ENCODE data around the gene APBA2. TPM values are rescaled to one million over a fixed set of nuclear protein-coding genes. Genes with fewer than 3 reads are reported as not detected.

Gene APBA2
- total and polyA plus RNA-seq, 5 donors = 0.17 to 0.95 (median 0.38) TPM

DNA sequence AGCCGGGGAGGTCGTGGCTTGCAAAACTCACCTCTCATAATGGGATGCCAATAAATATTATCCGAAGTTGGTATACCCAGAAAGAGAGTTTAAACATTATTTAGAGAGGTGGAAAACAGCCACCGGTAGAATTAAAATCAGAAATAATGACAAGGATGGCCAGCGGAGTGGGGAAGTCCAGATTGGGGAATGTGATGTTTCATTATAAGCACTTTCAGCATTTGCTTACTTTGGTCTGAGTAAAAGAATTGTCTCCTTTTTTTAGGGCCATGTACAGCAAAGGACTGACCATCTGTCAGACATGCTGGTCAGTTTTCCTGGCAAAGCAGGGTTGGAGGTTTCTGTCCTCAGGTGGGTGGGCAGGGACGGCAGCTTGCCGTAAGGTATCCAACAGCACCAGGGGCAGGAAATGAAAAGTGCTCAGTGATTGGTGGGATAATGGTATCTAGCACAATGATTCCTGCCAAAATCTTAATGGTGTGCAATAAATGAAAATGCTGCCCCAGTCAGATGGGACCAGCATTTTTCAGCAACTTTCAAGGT is 24.3 kb downstream of the APBA2 start:
- 81% methylated on average over 7 of the region's 7 CpGs for WGBS

DNA sequence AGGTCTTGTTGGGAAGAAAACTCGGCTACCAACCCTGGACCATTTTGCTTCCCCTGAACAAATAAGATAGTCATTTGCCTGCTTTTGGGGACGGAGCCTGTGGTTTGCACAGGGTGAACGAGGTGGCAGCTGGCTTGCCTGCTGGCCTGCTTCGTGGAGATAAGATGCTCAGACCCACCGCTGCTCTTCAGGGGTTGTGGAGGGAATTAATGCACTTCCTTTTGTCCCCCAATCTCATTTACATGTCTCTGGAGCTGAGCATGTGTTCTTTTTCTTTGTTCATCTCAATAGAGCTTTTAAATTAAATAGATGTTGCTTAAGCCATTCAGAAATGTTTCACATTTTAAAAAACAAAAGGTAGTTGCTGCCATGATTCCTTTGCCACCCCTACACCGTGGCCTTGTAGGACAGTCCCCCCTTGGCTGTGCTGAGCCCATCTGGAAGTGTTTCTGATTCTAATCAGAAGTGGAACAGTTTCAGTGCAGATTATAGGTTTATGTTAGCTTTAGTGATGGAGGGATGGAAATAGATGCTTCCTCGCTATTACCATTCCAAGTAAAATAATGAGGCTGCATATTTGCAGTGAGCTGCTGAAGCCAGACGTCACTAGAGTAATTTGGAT is 25.6 kb downstream of the APBA2 start:
- WGBS = 43% methylated on average over 8 of the region's 8 CpGs
- ATAC-seq = no peak
- Histone ChIP-seq H3K27me3 (ENCODE audit: control insufficient read depth, insufficient read depth) (no peaks in the 10 kb centered on the region), H3K4me1 (ENCODE audit: control insufficient read depth, insufficient read depth, low read length) (no peaks in the 10 kb centered on the region), H3K4me3 (ENCODE audit: low read length) (no peak overlapping the region), H3K27ac (ENCODE audit: low read length) (no peak overlapping the region), H3K9me3 (ENCODE audit: control insufficient read depth, low read length) (no peaks in the 10 kb centered on the region)
- intact Hi-C loops (cut with DNase I) = no loop called here
- DNase-seq = no peak

More for the DNA sequence above, 24.3 kb downstream of the APBA2 start:
- ATAC-seq (no peak), DNase-seq (no peak)
- intact Hi-C loops (cut with DNase I) = no loop called here
- Histone ChIP-seq H3K27ac (ENCODE audit: low read length) (no peak overlapping the region), H3K27me3 (ENCODE audit: control insufficient read depth, insufficient read depth) (no peaks in the 10 kb centered on the region), H3K9me3 (ENCODE audit: control insufficient read depth, low read length) (no peaks in the 10 kb centered on the region), H3K4me3 (ENCODE audit: low read length) (no peak overlapping the region), H3K4me1 (ENCODE audit: control insufficient read depth, insufficient read depth, low read length) (no peaks in the 10 kb centered on the region)

DNA sequence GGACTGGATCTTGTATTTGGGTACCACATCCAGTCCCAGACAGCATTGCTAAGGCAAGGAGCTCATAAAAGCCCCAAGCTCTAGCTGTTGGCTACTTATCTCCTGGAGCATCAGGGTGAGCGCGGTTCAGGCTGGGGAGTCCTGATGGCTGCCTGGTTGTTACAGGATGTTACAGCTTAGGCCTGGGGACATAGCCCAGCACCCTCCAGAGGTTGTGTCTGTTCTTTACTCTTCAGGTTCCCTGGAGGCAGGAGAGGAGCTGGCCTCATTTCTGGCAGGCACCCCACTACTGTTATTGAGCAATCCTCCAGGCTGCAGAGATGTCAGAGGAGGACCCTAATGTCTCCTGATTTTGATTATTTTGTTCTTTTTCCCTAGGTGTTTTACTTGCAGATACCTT is 26.6 kb downstream of the APBA2 start:
- intact Hi-C loops (cut with DNase I) = no loop called here
- DNase-seq (no peak), ATAC-seq (no peak)
- no peak overlapping the region for H3K4me3 ChIP-seq (ENCODE audit: low read length)
- H3K4me1 ChIP-seq (ENCODE audit: control insufficient read depth, insufficient read depth, low read length) = no peaks in the 10 kb centered on the region
- no peaks in the 10 kb centered on the region for H3K27me3 ChIP-seq (ENCODE audit: control insufficient read depth, insufficient read depth)
- no peak overlapping the region for H3K27ac ChIP-seq (ENCODE audit: low read length)
- no peaks in the 10 kb centered on the region for H3K9me3 ChIP-seq (ENCODE audit: control insufficient read depth, low read length)
- WGBS = 91% methylated on average over 2 of the region's 2 CpGs

DNA sequence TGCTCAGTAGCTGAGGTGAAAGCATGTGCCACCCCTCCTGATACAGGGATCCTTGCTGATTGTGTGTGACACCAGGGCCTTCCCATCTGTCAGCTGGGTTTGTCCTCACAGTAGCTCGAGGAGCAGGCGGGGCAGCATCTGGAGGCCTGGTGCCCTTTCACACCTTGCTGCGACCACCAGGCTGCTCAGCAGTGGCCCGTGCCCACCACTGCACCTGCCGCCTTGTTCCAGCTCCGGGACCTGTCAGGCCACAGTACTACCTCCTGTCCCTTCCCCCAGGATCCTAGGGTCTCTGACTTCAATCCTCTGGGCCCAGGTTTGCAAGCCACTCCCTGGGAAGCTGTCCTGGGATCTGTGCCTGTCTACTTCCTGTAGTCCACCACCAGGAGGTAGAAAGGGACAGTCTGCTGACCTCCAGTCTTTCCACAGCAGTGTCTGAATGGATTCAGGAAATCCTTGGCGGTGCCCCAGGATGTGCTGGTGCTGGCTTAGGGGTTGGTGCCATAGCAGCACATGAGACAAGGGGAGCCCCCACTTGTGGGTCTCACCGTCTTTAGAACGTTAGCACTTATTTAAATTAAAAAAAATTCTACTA is 27.5 kb downstream of the APBA2 start:
- intact Hi-C loops (cut with DNase I) = no loop called here
- Histone ChIP-seq H3K9me3 (ENCODE audit: control insufficient read depth, low read length) (no peaks in the 10 kb centered on the region), H3K4me1 (ENCODE audit: control insufficient read depth, insufficient read depth, low read length) (no peaks in the 10 kb centered on the region), H3K27ac (ENCODE audit: low read length) (no peak overlapping the region), H3K4me3 (ENCODE audit: low read length) (no peak overlapping the region), H3K27me3 (ENCODE audit: control insufficient read depth, insufficient read depth) (no peaks in the 10 kb centered on the region)
- DNase-seq = no peak
- no peak for ATAC-seq
- WGBS = 81% methylated on average over 9 of the region's 9 CpGs

DNA sequence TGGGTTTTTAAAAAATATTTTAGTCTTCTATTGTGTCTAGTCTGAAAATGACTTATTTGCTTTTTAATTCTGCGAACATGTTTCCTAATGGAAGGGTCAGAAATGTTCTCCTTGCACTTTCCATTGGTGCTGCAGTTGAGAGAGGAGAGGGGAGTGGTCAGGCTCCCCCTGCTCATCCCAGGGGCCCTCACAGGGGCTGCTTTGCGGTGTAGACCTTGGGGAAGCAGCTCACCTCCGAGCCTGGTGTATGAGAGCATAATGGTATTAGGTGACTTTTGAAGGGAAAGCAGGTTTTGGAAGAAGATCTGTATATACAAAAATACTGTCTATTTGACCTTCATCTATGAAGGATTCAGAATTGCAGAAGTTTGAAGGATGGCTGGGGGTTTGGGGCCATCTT is 28.3 kb downstream of the APBA2 start:
- H3K27me3 ChIP-seq (ENCODE audit: control insufficient read depth, insufficient read depth) = no peaks in the 10 kb centered on the region
- intact Hi-C loops (cut with DNase I) = no loop called here
- H3K27ac ChIP-seq (ENCODE audit: low read length) = no peak overlapping the region
- ATAC-seq (no peak), DNase-seq (no peak)
- H3K4me1 ChIP-seq (ENCODE audit: control insufficient read depth, insufficient read depth, low read length) = no peaks in the 10 kb centered on the region
- H3K4me3 ChIP-seq (ENCODE audit: low read length) = no peak overlapping the region
- WGBS = 88% methylated on average over 3 of the region's 3 CpGs
- no peaks in the 10 kb centered on the region for H3K9me3 ChIP-seq (ENCODE audit: control insufficient read depth, low read length)

DNA sequence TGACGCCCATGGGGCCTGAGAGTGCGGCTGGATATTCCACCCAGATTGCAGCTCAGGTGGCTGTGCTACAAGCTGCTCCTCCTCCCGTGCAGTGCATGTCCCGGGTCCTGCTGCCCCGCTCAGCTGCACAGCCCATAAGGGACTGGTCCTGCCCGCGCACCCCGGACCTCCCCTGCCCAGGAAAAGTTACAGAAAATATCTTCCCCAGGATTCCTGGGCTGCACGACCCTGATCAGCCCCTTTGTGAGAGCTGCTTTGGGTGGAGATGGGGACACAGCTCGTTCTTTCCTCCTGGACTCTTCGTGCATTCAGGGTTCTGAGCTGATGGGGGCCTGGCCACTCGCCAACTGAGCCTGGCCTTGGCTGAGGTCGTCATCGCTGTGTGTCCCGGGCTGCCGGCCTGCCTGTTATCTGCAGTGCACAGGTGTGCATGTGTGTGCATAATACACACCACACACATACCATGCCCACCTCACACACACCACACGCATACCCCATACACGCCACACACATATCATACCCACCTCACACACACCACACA is 28.8 kb downstream of the APBA2 start:
- Histone ChIP-seq H3K27me3 (ENCODE audit: control insufficient read depth, insufficient read depth) (no peaks in the 10 kb centered on the region), H3K27ac (ENCODE audit: low read length) (no peak overlapping the region), H3K9me3 (ENCODE audit: control insufficient read depth, low read length) (no peaks in the 10 kb centered on the region), H3K4me3 (ENCODE audit: low read length) (no peak overlapping the region), H3K4me1 (ENCODE audit: control insufficient read depth, insufficient read depth, low read length) (no peaks in the 10 kb centered on the region)
- intact Hi-C loops (cut with DNase I) = no loop called here
- ATAC-seq (peak in 1 of 2 donors; percentile 9), DNase-seq (no peak)
- WGBS = 69% methylated on average over 18 of the region's 18 CpGs

DNA sequence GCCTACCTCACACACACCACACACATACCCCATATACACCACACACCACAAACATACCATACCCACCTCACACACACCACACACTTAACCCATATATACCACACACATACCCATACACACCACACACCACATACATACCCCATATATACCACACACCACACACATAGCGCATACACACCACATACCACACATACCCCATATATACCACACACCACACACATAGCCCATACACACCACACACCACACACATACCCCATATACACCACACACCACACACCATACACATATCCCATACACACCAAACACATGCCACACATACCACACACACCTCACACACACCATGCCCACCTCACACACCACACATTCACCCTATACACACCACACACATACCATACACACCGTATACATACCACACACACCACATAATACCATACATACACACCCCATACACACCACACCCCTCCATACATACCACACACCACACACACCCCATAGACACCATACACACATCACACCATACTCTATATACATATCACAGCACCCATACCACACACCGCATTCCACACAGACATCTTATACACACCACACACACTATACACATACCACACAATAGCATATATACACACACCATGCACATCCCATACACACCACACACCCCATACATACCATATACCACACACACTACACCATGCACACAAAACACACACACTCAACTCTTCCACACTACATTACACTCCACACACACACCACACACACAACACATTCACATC is 29.5 kb downstream of the APBA2 start:
- H3K27me3 ChIP-seq (ENCODE audit: control insufficient read depth, insufficient read depth) = no peaks in the 10 kb centered on the region
- intact Hi-C loops (cut with DNase I) = no loop called here
- H3K4me3 ChIP-seq (ENCODE audit: low read length) = no peak overlapping the region
- DNase-seq (no peak), ATAC-seq (peak; percentile 42 to 56)
- H3K9me3 ChIP-seq (ENCODE audit: control insufficient read depth, low read length) = no peaks in the 10 kb centered on the region
- 96% methylated on average over 3 of the region's 3 CpGs for WGBS
- no peak overlapping the region for H3K27ac ChIP-seq (ENCODE audit: low read length)
- H3K4me1 ChIP-seq (ENCODE audit: control insufficient read depth, insufficient read depth, low read length) = no peaks in the 10 kb centered on the region

DNA sequence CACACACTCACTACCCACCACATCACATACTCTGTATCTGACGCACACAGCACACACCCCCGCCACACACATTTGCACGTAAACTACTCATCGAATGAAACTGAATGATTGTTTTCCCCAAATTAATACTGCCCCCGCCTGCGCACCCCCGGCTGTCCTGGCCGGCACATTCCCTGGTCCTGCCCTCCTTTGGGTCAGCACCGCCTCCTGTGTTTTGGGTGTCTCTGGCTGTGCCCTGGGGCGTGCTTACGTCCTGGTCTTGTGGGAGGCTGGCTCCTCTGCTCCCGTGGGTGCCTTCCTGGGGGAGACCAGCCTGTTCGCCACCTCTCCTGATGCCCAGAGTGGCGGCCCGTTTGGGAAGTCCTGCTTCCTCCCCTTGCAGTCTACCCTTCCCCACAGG is 30.2 kb downstream of the APBA2 start:
- H3K4me3 ChIP-seq (ENCODE audit: low read length) = no peak overlapping the region
- intact Hi-C loops (cut with DNase I) = no loop called here
- ATAC-seq (no peak), DNase-seq (no peak)
- H3K27ac ChIP-seq (ENCODE audit: low read length) = no peak overlapping the region
- no peaks in the 10 kb centered on the region for H3K9me3 ChIP-seq (ENCODE audit: control insufficient read depth, low read length)
- WGBS = 90% methylated on average over 15 of the region's 15 CpGs
- H3K4me1 ChIP-seq (ENCODE audit: control insufficient read depth, insufficient read depth, low read length) = no peaks in the 10 kb centered on the region
- no peaks in the 10 kb centered on the region for H3K27me3 ChIP-seq (ENCODE audit: control insufficient read depth, insufficient read depth)

DNA sequence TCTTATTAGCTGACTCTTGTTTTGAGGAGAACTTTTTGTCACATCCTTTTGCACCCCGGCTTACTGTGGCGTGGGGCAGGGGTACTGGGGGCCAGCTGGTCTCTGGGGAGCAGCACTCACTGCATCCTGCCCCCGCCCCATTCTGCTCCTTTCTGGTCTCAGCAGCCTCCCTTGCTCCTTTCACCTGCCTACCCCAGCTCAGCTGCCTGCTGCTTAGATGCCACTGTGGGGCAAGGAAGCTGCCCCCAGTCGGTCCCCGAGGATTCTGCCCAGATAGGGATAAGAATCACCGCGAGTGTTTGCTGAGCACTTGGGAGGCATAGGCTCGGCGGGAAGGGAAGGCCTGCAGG is 32.0 kb downstream of the APBA2 start:
- Histone ChIP-seq H3K27me3 (ENCODE audit: control insufficient read depth, insufficient read depth) (no peaks in the 10 kb centered on the region), H3K9me3 (ENCODE audit: control insufficient read depth, low read length) (no peaks in the 10 kb centered on the region), H3K4me3 (ENCODE audit: low read length) (no peak overlapping the region), H3K4me1 (ENCODE audit: control insufficient read depth, insufficient read depth, low read length) (no peaks in the 10 kb centered on the region), H3K27ac (ENCODE audit: low read length) (no peak overlapping the region)
- WGBS = 73% methylated on average over 9 of the region's 9 CpGs
- no peak for ATAC-seq
- intact Hi-C loops (cut with DNase I) = no loop called here
- DNase-seq = no peak

DNA sequence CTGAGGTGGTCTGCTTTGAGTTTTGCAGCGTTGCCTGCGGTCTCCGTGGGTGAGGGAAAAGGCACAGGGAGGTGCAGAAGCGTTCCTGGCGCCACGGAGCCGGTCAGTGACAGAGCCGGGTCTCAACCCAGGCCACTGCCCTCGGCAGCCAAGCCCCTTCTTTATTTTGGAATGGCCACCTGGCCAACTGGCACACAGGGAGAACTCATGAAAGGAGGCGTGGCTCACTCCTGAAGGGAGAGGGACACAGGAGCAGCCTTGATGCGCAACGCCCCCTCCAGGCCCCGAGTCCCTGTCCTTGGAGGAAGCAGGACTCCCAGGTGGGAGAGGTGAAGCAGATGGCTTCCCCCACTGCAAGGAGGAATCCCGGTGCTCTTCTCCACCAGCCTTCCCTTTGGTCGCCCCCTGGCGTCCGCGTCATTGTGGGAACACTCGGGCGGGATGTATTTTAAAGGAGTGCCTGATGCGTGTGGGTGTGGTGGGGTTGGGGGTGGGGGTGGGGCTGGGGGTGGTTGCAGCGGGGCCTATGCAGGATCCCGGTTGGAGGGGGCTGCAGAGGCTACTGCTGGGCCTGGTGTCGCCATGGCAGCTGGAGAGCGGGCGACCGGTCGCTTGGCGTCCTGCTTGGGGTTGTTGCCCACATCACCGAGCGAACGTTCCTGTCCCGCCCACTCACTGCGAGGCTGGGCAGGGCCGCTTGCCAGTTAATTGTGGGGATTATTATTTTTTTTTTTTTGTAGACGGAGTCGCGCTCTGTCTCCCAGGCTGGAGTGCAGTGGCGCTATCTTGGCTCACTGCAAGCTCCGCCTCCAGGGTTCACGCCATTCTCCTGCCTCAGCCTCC is 32.6 kb downstream of the APBA2 start:
- no peaks in the 10 kb centered on the region for H3K4me1 ChIP-seq (ENCODE audit: control insufficient read depth, insufficient read depth, low read length)
- H3K9me3 ChIP-seq (ENCODE audit: control insufficient read depth, low read length) = no peaks in the 10 kb centered on the region
- DNase-seq (no peak), ATAC-seq (no peak)
- WGBS = 45% methylated on average over 41 of the region's 41 CpGs
- no peak overlapping the region for H3K27ac ChIP-seq (ENCODE audit: low read length)
- H3K27me3 ChIP-seq (ENCODE audit: control insufficient read depth, insufficient read depth) = no peaks in the 10 kb centered on the region
- H3K4me3 ChIP-seq (ENCODE audit: low read length) = no peak overlapping the region
- intact Hi-C loops (cut with DNase I) = no loop called here
